ENCODE results near the gene MYL1. TPM values are rescaled to one million over a fixed set of nuclear protein-coding genes. Genes with fewer than 3 reads are reported as not detected.

MYL1 gene
- total and polyA plus RNA-seq, 9 donors, result 0.62 TPM; not detected in 8

- Histone ChIP-seq H3K27ac (no peak overlapping the region), H3K36me3 (no peaks in the 10 kb centered on the region), H3K9me3 (no peaks in the 10 kb centered on the region), H3K27me3 (no peaks in the 10 kb centered on the region), H3K4me1 (ENCODE audit: insufficient read depth) (no peaks in the 10 kb centered on the region), H3K4me3 (no peak overlapping the region)
- DNase-seq, result no peak
- no peak for TF ChIP-seq EP300 (IDR thresholded peaks at IDR 0.05)
- TF ChIP-seq, protein P1, sequence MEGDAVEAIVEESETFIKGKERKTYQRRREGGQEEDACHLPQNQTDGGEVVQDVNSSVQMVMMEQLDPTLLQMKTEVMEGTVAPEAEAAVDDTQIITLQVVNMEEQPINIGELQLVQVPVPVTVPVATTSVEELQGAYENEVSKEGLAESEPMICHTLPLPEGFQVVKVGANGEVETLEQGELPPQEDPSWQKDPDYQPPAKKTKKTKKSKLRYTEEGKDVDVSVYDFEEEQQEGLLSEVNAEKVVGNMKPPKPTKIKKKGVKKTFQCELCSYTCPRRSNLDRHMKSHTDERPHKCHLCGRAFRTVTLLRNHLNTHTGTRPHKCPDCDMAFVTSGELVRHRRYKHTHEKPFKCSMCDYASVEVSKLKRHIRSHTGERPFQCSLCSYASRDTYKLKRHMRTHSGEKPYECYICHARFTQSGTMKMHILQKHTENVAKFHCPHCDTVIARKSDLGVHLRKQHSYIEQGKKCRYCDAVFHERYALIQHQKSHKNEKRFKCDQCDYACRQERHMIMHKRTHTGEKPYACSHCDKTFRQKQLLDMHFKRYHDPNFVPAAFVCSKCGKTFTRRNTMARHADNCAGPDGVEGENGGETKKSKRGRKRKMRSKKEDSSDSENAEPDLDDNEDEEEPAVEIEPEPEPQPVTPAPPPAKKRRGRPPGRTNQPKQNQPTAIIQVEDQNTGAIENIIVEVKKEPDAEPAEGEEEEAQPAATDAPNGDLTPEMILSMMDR (IDR thresholded peaks at IDR 0.05), result no peak
- no peak for TF ChIP-seq POLR2A (IDR thresholded peaks at IDR 0.05)
- intact Hi-C loops (cut with DNase I), result no loop called here
Observed at GRCh38 chr2:210259687-210260086, 55.3 kb downstream of the MYL1 start.

DNA sequence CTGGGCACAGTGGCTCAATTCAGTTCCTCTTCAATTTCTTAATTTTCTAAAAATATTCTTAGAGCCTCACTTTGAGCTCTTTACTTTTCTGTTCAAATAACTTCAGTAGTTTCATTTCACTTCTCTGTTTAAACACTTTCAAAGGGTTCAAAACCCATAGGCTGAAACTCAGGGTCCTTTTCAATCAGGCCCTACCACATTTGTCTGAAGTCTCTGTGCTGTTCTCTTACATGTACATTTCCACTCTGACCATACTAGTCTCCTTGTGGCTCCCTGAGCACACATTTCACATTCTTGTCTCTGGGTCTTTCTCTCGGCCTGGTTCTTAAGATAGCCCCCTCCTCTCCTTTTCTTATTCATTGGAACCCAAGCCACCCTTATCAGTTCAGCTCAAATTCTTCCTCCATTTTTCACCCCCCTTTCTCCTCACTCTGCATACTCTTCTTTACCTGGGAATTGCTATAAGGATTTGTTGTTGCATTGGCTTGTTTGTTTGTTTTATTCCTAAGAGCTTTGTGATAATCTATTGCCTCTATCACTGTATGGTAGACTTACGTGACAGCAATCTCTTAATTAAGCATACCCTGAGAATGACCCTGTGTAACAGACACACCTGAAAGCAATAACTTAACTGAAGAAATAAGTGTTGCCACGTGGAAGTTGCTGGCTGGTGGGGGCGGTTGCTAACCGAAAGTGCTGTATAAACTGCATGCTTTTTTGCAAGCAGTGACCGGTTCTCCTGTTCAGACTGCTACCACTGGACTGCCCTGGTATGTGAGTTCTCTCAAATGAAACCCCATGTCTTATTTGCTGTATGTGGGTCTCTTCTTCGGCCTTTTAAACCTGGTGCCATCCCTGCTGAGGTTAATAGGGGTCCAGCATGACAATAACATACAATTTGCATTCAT lies 62.0 kb downstream of the MYL1 start:
- DNase-seq, result no peak
- intact Hi-C loops (cut with DNase I), result no loop called here
- TF ChIP-seq POLR2A (IDR thresholded peaks at IDR 0.05) (no peak), EP300 (IDR thresholded peaks at IDR 0.05) (no peak)
- TF ChIP-seq, protein P1 (IDR thresholded peaks at IDR 0.05), result no peak

GRCh38 chr2:210250622-210251021 lies 64.4 kb downstream of the MYL1 start:
- intact Hi-C loops (cut with DNase I), result no loop called here
- Histone ChIP-seq H3K4me1 (ENCODE audit: insufficient read depth) (no peaks in the 10 kb centered on the region), H3K4me3 (no peak overlapping the region), H3K27me3 (no peaks in the 10 kb centered on the region), H3K9me3 (no peaks in the 10 kb centered on the region), H3K27ac (no peak overlapping the region), H3K36me3 (no peaks in the 10 kb centered on the region)
- TF ChIP-seq POLR2A (IDR thresholded peaks at IDR 0.05) (no peak), EP300 (IDR thresholded peaks at IDR 0.05) (no peak)
- TF ChIP-seq, protein P1 (IDR thresholded peaks at IDR 0.05), result no peak
- 52 to 79% (median 61%) methylated on average over 1 of the region's 1 CpG for WGBS, 3 donors
- no peak for DNase-seq

More for the DNA sequence above, 62.0 kb downstream of the MYL1 start:
- Histone ChIP-seq H3K27ac (no peak overlapping the region), H3K4me3 (no peak overlapping the region), H3K9me3 (no peaks in the 10 kb centered on the region), H3K4me1 (ENCODE audit: insufficient read depth) (no peaks in the 10 kb centered on the region), H3K27me3 (no peaks in the 10 kb centered on the region), H3K36me3 (no peaks in the 10 kb centered on the region)
- 73 to 78% (median 76%) methylated on average over 7 of the region's 7 CpGs for WGBS, 3 donors

Small RNA genes within 50 kb of the gene (small RNA-seq; reads per million reads assigned to genes)
- not detected for gene RF00019

Other genes with a start within 250 kb of the MYL1 start
- 10 to 100 TPM; 26.3 to 47.1 (median 42.3) TPM for gene KANSL1L, start 143.8 kb downstream of the MYL1 start, total RNA-seq
- 10 to 100 TPM; 20.5 to 23.7 TPM for gene KANSL1L, start 143.8 kb downstream of the MYL1 start, polyA plus RNA-seq
- gene ACADL, start 89.7 kb downstream of the MYL1 start, total RNA-seq, result 10 to 100 TPM in 5 of 7 donors, 1 to 10 TPM in 2; 9.4 to 39.0 (median 12.1) TPM
- gene ACADL, start 89.7 kb downstream of the MYL1 start, polyA plus RNA-seq, result 10 to 100 TPM in 1 of 2 donors, 1 to 10 TPM in 1; 4.5 to 10.5 TPM
- gene LANCL1, start 161.6 kb upstream of the MYL1 start, total RNA-seq, result 10 to 100 TPM; 23.1 to 44.7 (median 39.7) TPM
- gene LANCL1, start 161.6 kb upstream of the MYL1 start, polyA plus RNA-seq, result 10 to 100 TPM; 21.6 to 42.7 TPM
- gene CPS1, start 241.4 kb upstream of the MYL1 start, total RNA-seq, result 10 to 100 TPM in 1 of 7 donors, 1 to 10 TPM in 6; 2.6 to 14.1 (median 8.7) TPM
- gene CPS1, start 241.4 kb upstream of the MYL1 start, polyA plus RNA-seq, result 1 to 10 TPM; 1.9 to 6.2 TPM

All from ovary (tissue), 9 donors.